GM21528 (cell line): ENCODE results near the gene ADO.

Experiments used
- ATAC-seq: cut with Tn5 transposase; IDR thresholded peaks from one replicate; pipeline ENCODE4 v1.9.1; 2021; ENCODE audit warnings: mild to moderate bottlenecking, moderate library complexity; ENCODE audit not compliant: unreplicated experiment, low FRiP score

ADO gene

GRCh38 chr10:62817121-62817765, 12.7 kb downstream of the ADO start:
- ATAC-seq, result peak; percentile 14

GRCh38 chr10:62817766-62818425, 13.4 kb downstream of the ADO start:
- peak; percentile 39 for ATAC-seq

- ATAC-seq, result no peak
Observed at GRCh38 chr10:62818426-62819011, 14.0 kb downstream of the ADO start.

- ATAC-seq, result no peak
Observed at GRCh38 chr10:62819141-62819920, 14.8 kb downstream of the ADO start.

GRCh38 chr10:62820586-62820985, 16.1 kb downstream of the ADO start:
- no peak for ATAC-seq

GRCh38 chr10:62826273-62826672, 21.8 kb downstream of the ADO start:
- no peak for ATAC-seq

GRCh38 chr10:62829622-62830021, 25.1 kb downstream of the ADO start:
- ATAC-seq, result no peak

- ATAC-seq, result no peak
Observed at GRCh38 chr10:62830679-62831078, 26.2 kb downstream of the ADO start.

GRCh38 chr10:62831346-62831745, 26.8 kb downstream of the ADO start:
- ATAC-seq, result no peak

GRCh38 chr10:62839590-62839989, 35.1 kb downstream of the ADO start:
- ATAC-seq, result no peak

GRCh38 chr10:62842983-62843382, 38.5 kb downstream of the ADO start:
- ATAC-seq, result no peak

- ATAC-seq, result no peak
Observed at GRCh38 chr10:62843600-62843999, 39.1 kb downstream of the ADO start.

- ATAC-seq, result no peak
Observed at GRCh38 chr10:62844280-62845011, 39.9 kb downstream of the ADO start.

- ATAC-seq, result no peak
Observed at GRCh38 chr10:62847433-62847832, 42.9 kb downstream of the ADO start.

- ATAC-seq, result no peak
Observed at GRCh38 chr10:62850646-62851045, 46.1 kb downstream of the ADO start.

- ATAC-seq, result no peak
Observed at GRCh38 chr10:62851442-62851841, 46.9 kb downstream of the ADO start.

- peak; percentile 70 for ATAC-seq
Observed at GRCh38 chr10:62852961-62853702, 48.6 kb downstream of the ADO start.

GRCh38 chr10:62853710-62854109, 49.2 kb downstream of the ADO start:
- ATAC-seq, result no peak

GRCh38 chr10:62856021-62856420, 51.5 kb downstream of the ADO start:
- no peak for ATAC-seq
